Stimulated activated naive CD8-positive, alpha-beta T cell treated with anti-CD3 and anti-CD28 coated beads, Interleukin-15, amount 100 ng/mL, for 72 hours (primary cell): ENCODE measurements around the gene TMEM181.
"Not testable (repeated sequence)": the region's sequence is repeated elsewhere in the genome, so short reads cannot be mapped to it uniquely, and the experiment has no call there.

Source experiments
- ATAC-seq: fragments of 150-1000 bp; cut with Tn5 transposase; 2 replicates; pipeline ENCODE4 v1.10.0; 2021; ENCODE audit warnings: mild to moderate bottlenecking, moderate library complexity
- DNase-seq, 2 donors: peaks; one replicate each; pipeline ENCODE4 v3.0.0; 2021 to 2022
- H3K27ac Mint-ChIP-seq, 2 donors: one replicate each; pipeline ENCODE4 v1.8.0; 2022; ENCODE audit warnings: mild to moderate bottlenecking in 2 of 2, mixed read lengths in 2 of 2, moderate library complexity in 2 of 2
- H3K27me3 Mint-ChIP-seq: one replicate; pipeline ENCODE4 v1.8.0; 2022; ENCODE audit warnings: mixed read lengths
- H3K4me1 Mint-ChIP-seq: one replicate; pipeline ENCODE4 v1.8.0; 2022; ENCODE audit warnings: mild to moderate bottlenecking, mixed read lengths
- H3K4me3 Mint-ChIP-seq, 2 donors: one replicate each; pipeline ENCODE4 v1.8.0; 2022; ENCODE audit warnings: mild to moderate bottlenecking in 2 of 2, mixed read lengths in 2 of 2, moderate library complexity in 1 of 2
- H3K9me3 Mint-ChIP-seq, 2 donors: one replicate each; pipeline ENCODE4 v1.8.0; 2022; ENCODE audit warnings: mixed read lengths in 2 of 2

The TMEM181 gene

DNA sequence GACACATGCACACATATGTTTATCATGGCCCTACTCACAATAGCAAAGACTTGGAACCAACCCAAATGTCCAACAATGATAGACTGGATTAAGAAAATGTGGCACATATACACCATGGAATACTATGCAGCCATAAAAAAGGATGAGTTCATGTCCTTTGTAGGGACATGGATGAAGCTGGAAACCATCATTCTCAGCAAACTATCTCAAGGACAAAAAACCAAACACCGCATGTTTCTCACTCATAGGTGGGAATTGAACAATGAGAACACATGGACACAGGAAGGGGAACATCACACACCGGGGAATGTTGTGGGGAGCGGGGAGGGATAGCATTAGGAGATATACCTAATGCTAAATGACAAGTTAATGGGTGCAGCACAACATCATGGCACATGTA lies 117.2 kb downstream of the TMEM181 start:
- not testable (repeated sequence) for ATAC-seq, H3K4me1 Mint-ChIP-seq, H3K4me3 Mint-ChIP-seq, H3K27me3 Mint-ChIP-seq, H3K9me3 Mint-ChIP-seq, DNase-seq, H3K27ac Mint-ChIP-seq

DNA sequence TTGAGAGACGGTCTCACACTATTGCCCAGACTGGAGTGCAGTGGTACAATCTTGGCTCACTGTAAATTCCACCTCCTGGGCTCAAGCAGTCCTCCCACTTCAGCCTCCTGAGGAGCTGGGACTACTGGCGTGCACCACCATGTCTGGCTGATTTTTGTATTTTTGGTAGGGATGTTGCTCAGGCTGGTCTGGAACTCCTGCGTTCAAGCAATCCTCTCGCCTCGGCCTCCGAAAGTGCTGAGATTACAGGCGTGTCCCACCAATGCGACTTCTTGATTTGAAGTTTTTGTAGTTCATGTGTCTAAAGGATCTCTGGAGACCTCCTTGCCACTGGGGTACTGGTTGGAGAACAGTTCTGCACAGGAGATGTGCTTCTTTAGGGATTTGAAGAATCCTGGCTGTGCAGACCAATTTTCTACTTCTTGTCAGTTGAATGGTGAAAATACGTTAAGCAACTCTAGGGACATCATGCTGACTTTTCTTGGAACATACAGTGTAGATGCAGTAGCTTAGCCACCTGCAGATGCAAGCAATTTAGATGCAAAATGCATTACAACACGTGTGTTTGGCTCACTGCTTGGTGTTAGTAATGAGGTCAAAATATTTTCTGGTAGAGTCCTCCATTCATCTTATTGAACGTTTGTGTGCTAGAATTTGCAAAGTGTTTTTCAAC lies 118.2 kb downstream of the TMEM181 start:
- Mint-ChIP-seq H3K4me1 (peaks cover 7% of the 10 kb centered on the region), H3K9me3 (no peaks in the 10 kb centered on the region), H3K27me3 (no peaks in the 10 kb centered on the region), H3K27ac (peak overlapping the region in 1 of 2 donors; percentile 27), H3K4me3 (no peak overlapping the region)
- DNase-seq (peak in 1 of 2 donors; percentile 3), ATAC-seq (no peak)

DNA sequence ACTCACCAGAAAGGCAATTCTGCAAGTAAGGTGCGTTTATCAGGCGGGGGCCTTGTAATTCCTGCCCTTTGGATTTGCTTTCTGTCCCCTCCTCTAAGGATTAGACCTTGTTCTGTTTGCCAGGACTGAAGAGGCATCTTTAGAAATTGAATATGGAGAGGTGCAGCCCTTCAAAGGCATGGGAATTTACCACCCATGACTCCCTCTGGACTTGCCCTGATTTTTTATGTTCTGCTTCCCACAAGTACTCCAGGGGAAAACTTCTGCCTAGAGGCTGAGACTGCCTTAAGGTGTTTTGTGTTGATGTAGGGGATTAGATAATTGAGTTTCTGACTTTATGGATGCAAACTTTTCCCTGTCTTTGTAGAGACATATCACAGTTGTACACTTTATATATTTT lies 120.1 kb downstream of the TMEM181 start:
- no peaks in the 10 kb centered on the region for H3K9me3 Mint-ChIP-seq
- ATAC-seq (no peak), DNase-seq (peak in 1 of 2 donors; percentile 2)
- peaks cover 25% of the 10 kb centered on the region for H3K4me1 Mint-ChIP-seq
- no peak overlapping the region for H3K4me3 Mint-ChIP-seq
- H3K27me3 Mint-ChIP-seq: no peaks in the 10 kb centered on the region
- H3K27ac Mint-ChIP-seq: no peak overlapping the region

DNA sequence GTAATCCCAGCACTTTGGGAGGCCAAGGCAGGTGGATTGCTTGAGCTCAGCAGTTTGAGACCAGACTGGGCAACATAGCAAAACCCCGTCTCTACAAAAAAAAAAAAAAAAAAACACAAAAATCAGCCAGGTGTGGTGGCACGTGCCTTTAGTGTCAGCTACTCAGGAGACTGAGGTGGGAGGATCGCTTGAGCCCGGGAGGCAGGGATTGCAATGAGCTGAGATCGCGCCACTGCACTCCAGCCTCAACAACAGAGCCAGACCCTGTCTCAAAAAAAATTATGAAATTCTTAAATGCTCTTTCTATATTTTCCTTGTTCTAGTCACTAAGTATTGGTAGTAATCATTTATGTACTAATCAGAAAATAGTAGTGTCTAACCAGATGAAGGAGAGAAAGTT lies 120.6 kb downstream of the TMEM181 start:
- Mint-ChIP-seq H3K27ac (no peak overlapping the region), H3K9me3 (no peaks in the 10 kb centered on the region), H3K4me1 (peaks cover 29% of the 10 kb centered on the region), H3K27me3 (no peaks in the 10 kb centered on the region), H3K4me3 (no peak overlapping the region)
- no peak for DNase-seq
- no peak for ATAC-seq

DNA sequence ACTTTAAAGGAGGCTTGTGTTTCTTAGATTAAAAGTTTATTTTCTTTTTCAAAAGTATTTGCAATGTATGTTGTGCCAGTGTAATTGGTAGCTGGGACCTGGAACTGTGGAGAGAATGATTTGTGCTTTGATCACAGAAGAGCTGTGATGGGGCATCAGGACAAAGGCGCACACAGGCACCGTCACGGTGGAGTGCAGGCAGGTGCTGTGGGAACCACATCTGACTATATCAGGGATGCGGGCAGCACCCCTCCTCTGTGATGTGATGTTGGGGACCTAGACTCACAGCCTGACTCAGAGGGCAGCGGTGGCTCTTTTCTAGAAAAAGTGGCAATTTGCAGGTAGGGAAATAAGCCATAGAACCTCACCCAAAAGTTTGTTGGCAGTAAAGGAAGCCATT lies 124.4 kb downstream of the TMEM181 start:
- H3K4me3 Mint-ChIP-seq: no peak overlapping the region
- peaks cover 0 to 6% of the 10 kb centered on the region in 2 donors for H3K9me3 Mint-ChIP-seq
- H3K27me3 Mint-ChIP-seq: no peaks in the 10 kb centered on the region
- peaks cover 57% of the 10 kb centered on the region for H3K4me1 Mint-ChIP-seq
- ATAC-seq: no peak
- DNase-seq: peak in 1 of 2 donors; percentile 14
- peak overlapping the region; percentile 12 to 15 for H3K27ac Mint-ChIP-seq

DNA sequence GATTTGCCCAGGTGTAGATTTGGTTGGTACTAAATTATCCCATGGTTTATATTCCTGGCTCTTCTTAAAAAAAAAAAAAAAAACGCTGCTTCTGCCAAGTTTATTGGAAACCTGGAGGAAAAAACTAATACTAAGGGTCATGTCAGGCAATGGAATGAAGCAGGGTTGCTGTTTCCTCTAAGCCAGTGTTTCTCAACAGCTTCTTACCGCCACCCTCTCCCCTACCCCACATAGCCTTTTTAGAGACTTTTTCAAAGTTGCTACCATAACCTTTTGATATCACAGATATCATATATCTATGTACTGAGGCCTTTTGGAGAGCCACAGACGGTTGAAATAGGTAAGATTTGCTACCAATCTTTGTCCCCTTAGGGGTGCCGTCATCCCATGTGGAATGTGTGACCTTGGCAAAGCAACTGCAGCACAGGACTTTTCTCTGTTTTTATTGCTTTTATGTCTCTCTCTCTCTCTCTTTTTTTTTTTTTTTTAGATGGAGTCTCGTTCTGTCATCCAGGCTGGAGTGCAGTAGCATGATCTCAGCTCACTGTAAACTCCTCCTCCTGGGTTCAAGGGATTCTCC lies 124.9 kb downstream of the TMEM181 start:
- peaks cover 62% of the 10 kb centered on the region for H3K4me1 Mint-ChIP-seq
- no peak for ATAC-seq

More for the DNA sequence above, 124.9 kb downstream of the TMEM181 start:
- peak in 1 of 2 donors; percentile 1 for DNase-seq
- Mint-ChIP-seq H3K27me3 (no peaks in the 10 kb centered on the region), H3K9me3 (peaks cover 0 to 6% of the 10 kb centered on the region in 2 donors), H3K4me3 (no peak overlapping the region), H3K27ac (peak overlapping the region in 1 of 2 donors; percentile 70)
